HL-60 (cell line): Measurements from ENCODE around the gene FOXN1.

Source experiments
- GABPA ChIP-seq: IDR thresholded peaks from 2 replicates; pipeline ENCODE4 v1.6.1; 2012; ENCODE audit warnings: low read depth
- POLR2AphosphoS5 ChIP-seq: IDR thresholded peaks from 2 replicates; pipeline ENCODE4 v1.6.1; 2012; ENCODE audit warnings: low read depth
- REST ChIP-seq: IDR thresholded peaks from 2 replicates; pipeline ENCODE4 v1.6.1; 2012; ENCODE audit warnings: low read depth; ENCODE audit not compliant: insufficient replicate concordance
- TF ChIP-seq, protein P1 (sequence below): IDR thresholded peaks from one replicate; pipeline ENCODE4 v1.5.1; 2011; ENCODE audit warnings: low read length, control low read depth, inconsistent platforms; ENCODE audit not compliant: insufficient read depth

- TF ChIP-seq REST (no peak), POLR2AphosphoS5 (no peak), GABPA (no peak)
- TF ChIP-seq, protein P1, sequence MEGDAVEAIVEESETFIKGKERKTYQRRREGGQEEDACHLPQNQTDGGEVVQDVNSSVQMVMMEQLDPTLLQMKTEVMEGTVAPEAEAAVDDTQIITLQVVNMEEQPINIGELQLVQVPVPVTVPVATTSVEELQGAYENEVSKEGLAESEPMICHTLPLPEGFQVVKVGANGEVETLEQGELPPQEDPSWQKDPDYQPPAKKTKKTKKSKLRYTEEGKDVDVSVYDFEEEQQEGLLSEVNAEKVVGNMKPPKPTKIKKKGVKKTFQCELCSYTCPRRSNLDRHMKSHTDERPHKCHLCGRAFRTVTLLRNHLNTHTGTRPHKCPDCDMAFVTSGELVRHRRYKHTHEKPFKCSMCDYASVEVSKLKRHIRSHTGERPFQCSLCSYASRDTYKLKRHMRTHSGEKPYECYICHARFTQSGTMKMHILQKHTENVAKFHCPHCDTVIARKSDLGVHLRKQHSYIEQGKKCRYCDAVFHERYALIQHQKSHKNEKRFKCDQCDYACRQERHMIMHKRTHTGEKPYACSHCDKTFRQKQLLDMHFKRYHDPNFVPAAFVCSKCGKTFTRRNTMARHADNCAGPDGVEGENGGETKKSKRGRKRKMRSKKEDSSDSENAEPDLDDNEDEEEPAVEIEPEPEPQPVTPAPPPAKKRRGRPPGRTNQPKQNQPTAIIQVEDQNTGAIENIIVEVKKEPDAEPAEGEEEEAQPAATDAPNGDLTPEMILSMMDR, result no peak
Measured at GRCh38 chr17:28474111-28474531, 32.0 kb upstream of the FOXN1 start.
